GM19099 (cell line): ENCODE results near the gene UBE3B.

Experiments used
- POLR2A ChIP-seq: IDR thresholded peaks from 3 replicates; pipeline ENCODE4 v1.6.1; 2011; ENCODE audit warnings: low read depth; ENCODE audit not compliant: insufficient read length; ENCODE audit errors: extremely low read depth

UBE3B gene

DNA sequence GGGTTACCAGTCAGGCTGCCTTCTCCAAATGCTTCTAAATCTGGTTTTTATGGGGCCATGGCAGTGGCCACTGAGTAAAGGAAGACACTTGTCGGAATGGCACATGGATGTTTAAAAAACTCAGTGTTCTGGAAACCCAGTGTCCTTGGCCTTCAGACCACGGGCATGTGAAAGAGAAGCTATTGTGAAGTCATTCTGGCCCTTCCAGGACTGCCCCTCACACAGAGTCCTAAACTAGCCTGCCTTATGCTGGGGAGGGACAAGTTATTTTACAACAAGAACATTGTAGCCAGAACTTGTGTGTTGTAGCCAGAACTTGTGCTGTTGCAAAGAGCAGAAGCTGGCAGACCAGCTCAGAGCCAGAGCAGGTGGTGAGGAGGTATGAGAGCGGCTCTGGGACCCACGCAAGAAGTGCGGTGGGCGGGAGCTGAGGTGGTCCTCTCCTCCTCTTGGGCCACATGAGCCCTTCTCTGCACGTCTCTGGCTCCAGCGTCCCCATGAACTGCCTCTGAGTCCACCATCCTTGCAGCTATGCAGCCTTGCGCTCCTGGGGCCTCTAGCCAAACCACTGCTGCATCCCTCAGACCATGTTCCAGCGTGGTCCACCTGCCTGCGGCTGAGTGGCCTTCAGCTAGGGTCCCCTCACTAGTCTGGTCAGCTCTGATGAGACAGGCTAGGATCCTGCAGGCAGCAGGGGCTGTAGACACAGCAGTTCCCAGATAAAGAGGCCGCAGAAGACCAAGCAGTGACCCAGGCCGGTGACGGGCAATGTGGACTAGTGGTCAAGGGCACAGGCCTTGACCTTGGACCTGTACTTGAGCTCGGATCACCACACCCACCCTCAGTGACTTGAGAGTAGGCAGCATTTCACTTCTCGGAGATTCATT lies 63.3 kb downstream of the UBE3B start:
- no peak for TF ChIP-seq POLR2A

- no peak for TF ChIP-seq POLR2A
These were observed 63.9 kb downstream of the UBE3B start for GRCh38 chr12:109541413-109541726.

- no peak for TF ChIP-seq POLR2A
These were observed 64.6 kb downstream of the UBE3B start for GRCh38 chr12:109542014-109542413.

- TF ChIP-seq POLR2A: no peak
These were observed 65.4 kb downstream of the UBE3B start for GRCh38 chr12:109542876-109543275.

- TF ChIP-seq POLR2A: no peak
These were observed 67.6 kb downstream of the UBE3B start for GRCh38 chr12:109544955-109545531.

GRCh38 chr12:109545826-109546225 lies 68.4 kb downstream of the UBE3B start:
- TF ChIP-seq POLR2A: no peak

- no peak for TF ChIP-seq POLR2A
These were observed 69.9 kb downstream of the UBE3B start for GRCh38 chr12:109547286-109547685.

GRCh38 chr12:109548258-109548657 lies 70.8 kb downstream of the UBE3B start:
- no peak for TF ChIP-seq POLR2A

GRCh38 chr12:109549613-109550270 lies 72.3 kb downstream of the UBE3B start:
- TF ChIP-seq POLR2A: no peak

- no peak for TF ChIP-seq POLR2A
These were observed 72.8 kb downstream of the UBE3B start for GRCh38 chr12:109550281-109550680.

DNA sequence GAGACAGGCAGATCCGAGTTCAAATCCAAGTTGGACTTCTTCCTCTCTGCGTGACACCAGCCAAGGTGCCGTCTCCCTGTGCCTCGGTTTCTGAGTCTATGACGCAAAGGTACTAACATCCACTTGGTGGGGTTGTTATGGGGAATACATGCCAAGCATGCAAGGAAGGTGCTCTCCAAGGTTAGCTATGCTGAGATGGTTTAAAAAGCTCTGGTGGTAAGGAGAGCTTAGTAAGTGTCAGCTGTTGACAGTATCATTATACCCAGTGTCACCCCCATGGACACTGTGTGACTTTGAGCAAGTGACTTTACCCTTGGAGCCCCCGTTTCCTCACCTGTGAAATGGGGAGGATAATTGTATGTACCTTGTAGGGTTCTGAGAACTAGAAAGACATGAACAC lies 73.7 kb downstream of the UBE3B start:
- TF ChIP-seq POLR2A: no peak

GRCh38 chr12:109552971-109553370 lies 75.5 kb downstream of the UBE3B start:
- TF ChIP-seq POLR2A: no peak

DNA sequence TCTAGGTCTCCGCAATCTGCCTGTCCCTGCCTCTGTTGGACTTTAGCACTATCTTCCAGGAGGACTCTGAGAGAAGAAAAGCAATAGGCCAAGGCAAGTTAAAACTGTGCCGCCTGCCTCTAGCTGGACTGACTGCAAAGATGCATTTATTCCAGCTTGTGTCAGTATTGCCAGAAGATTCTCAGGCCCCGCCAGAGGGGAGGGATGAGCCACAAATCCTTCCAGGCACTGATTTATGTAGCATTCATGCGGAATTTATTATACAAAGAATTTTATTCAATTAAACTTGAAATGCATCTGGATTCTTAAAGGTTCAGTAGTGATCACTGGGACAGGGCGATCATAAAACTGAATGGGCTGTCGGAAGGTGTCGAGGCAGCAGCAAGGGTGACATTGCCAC lies 76.0 kb downstream of the UBE3B start:
- TF ChIP-seq POLR2A: no peak

DNA sequence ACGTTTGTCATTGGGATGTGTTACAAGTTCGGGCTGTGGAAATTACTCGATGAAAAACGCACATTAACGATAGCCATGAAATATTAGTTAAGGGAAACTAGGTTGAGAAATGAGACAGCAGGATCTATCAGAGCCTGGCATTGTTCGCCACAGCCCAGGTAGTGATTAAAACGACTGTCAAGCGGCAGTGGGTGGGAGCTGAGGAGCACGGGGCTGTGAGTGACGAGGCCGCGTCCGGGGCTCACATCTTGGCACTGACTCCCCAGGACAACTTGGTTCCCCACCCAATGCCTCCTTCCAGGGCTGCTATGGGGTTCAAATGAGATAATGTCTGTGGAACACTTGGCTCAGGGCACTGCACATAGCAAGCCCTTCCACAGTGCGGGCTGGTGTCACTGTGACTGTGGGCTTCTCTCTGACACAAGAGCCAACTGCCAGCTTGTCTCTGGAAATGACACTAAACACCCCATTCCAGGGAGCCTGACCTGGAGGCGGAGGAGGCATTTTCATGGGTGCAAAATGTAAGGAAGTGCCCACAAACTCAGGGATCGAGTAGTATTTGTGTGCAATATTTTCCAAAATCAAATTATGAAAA lies 76.6 kb downstream of the UBE3B start:
- TF ChIP-seq POLR2A: no peak

GRCh38 chr12:109554761-109555160 lies 77.3 kb downstream of the UBE3B start:
- TF ChIP-seq POLR2A: no peak
